Esophagus squamous epithelium (tissue), 4 donors: ENCODE data around the gene ILRUN.

Experiments used
- CTCF ChIP-seq, 6 experiments: fragments of 450-650 bp in 4 of 6; fragments of 200-600 bp in 2 of 6; sonication (generic) in 2 of 6; IDR thresholded peaks; one replicate each; pipeline ENCODE4 v1.5.1; 2016 to 2019; ENCODE audit warnings: antibody characterized with exemption in 6 of 6, mild to moderate bottlenecking in 4 of 6, moderate library complexity in 4 of 6
- POLR2A ChIP-seq, 4 donors: fragments of 450-650 bp; IDR thresholded peaks; one replicate each; pipeline ENCODE4 v1.6.1; 2017; ENCODE audit warnings: antibody characterized with exemption in 4 of 4, mild to moderate bottlenecking in 4 of 4, moderate library complexity in 3 of 4

- TF ChIP-seq POLR2A (IDR thresholded peaks at IDR 0.05): no peak
- no peak for TF ChIP-seq CTCF (IDR thresholded peaks at IDR 0.05)
Measured at GRCh38 chr6:34688956-34689355, 7.6 kb downstream of the ILRUN start.
